Measurements from ENCODE around the gene GPNMB.

GRCh38 chr7:23272275-23272674, 25.7 kb downstream of the GPNMB start:
- TF ChIP-seq CTCF (conservative IDR thresholded peaks at IDR 0.05): no peak
- no peak for TF ChIP-seq ZFX (IDR thresholded peaks at IDR 0.05)
